Measurements from ENCODE around the gene NSUN6.

Gene NSUN6

DNA sequence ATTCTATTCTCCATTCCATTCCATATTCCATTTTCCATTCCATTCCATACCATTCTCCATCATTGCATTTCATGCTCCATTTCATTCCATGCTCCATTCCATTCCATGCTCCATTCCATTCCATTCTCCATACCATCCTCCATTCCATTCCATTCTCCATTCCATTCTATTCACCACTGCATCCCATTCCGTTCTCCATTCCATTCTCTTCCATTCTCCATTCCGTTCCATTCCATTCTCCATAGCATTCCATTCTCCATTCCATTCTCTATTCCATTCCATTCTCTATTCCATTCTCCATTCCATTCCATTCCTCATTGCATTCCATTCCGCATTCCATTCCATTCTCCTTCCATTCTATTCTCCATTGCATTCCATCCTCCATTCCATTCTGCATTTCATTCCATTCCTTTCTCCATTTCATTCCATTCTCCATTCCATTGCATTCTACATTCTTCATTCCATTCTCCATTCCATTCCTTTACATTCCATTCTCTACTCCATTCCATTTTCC is 84.0 kb downstream of the NSUN6 start:
- no peak for TF ChIP-seq ZFX (IDR thresholded peaks at IDR 0.05; ENCODE audit: borderline replicate concordance)
- TF ChIP-seq, protein P1, sequence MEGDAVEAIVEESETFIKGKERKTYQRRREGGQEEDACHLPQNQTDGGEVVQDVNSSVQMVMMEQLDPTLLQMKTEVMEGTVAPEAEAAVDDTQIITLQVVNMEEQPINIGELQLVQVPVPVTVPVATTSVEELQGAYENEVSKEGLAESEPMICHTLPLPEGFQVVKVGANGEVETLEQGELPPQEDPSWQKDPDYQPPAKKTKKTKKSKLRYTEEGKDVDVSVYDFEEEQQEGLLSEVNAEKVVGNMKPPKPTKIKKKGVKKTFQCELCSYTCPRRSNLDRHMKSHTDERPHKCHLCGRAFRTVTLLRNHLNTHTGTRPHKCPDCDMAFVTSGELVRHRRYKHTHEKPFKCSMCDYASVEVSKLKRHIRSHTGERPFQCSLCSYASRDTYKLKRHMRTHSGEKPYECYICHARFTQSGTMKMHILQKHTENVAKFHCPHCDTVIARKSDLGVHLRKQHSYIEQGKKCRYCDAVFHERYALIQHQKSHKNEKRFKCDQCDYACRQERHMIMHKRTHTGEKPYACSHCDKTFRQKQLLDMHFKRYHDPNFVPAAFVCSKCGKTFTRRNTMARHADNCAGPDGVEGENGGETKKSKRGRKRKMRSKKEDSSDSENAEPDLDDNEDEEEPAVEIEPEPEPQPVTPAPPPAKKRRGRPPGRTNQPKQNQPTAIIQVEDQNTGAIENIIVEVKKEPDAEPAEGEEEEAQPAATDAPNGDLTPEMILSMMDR (IDR thresholded peaks at IDR 0.05): no peak
- no peak overlapping the region for H3K27ac ChIP-seq

DNA sequence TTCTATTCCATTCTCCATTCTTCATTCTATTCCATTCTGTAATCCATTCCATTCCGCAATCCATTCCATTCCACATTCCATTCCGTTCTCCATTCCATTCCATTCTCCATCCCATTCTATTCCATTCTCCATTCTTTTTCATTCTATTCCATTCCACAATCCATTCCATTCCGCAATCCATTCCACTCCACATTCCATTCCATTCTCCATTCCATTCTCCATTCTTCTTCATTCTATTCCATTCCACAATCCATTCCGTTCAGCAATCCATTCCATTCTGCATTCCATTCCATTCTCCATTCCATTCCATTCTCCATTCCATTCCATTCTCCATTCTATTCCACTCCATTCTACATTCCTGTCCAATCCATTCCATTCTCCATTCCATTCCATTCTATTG is 85.2 kb downstream of the NSUN6 start:
- no peak for TF ChIP-seq ZFX (IDR thresholded peaks at IDR 0.05; ENCODE audit: borderline replicate concordance)
- TF ChIP-seq, protein P1 (IDR thresholded peaks at IDR 0.05): no peak
- no peak overlapping the region for H3K27ac ChIP-seq

DNA sequence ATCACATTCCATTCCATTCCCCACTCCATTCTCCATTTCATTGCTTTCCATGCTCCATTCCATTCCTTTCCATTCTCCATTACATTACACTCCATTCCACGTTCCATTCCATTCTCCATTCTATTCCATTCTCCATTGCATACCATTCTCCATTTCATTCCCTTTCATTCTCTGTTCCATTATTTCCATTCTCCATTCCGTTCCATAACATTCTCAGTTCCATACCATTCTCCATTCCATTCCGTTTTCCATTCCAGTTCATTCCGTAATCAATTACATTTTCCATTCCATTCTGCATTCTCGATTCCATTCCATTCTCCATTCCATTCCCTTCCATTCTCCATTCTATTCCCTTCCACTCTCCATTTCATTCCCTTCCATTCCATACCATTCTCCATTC is 86.4 kb downstream of the NSUN6 start:
- TF ChIP-seq, protein P1 (IDR thresholded peaks at IDR 0.05): no peak
- TF ChIP-seq ZFX (IDR thresholded peaks at IDR 0.05; ENCODE audit: borderline replicate concordance): no peak
- H3K27ac ChIP-seq: no peak overlapping the region

DNA sequence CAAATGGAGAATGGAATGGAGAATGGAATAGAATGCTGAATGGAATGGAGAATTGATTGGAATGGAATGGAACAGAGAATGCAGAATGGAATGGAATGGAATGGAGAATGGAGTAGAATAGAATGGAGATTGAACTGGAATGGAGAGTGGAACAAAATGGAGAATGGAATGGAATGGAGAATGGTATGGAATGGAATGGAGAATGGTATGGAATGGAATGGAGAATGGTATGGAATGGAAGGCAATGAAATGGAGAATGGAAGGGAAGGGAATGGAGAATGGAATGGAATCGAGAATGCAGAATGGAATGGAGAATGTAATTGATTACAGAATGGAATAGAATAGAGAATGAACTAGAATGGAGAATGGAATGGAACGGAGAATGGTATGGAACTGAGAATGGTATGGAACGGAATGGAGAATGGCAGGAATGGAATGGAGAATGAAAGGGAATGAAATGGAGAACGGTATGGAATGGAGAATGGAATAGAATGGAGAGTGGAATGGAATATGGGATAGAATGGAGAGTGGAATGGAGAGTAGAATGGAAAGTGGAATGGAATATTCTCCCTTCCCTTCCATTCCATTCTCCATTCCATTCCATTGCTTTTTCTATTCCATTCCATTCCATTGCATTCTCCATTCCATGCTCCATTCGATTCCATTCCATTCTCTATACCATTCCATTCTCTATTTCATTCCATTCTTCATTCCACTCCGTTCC is 88.2 kb downstream of the NSUN6 start:
- TF ChIP-seq ZFX (IDR thresholded peaks at IDR 0.05; ENCODE audit: borderline replicate concordance): no peak
- TF ChIP-seq, protein P1 (IDR thresholded peaks at IDR 0.05): no peak
- no peak overlapping the region for H3K27ac ChIP-seq

DNA sequence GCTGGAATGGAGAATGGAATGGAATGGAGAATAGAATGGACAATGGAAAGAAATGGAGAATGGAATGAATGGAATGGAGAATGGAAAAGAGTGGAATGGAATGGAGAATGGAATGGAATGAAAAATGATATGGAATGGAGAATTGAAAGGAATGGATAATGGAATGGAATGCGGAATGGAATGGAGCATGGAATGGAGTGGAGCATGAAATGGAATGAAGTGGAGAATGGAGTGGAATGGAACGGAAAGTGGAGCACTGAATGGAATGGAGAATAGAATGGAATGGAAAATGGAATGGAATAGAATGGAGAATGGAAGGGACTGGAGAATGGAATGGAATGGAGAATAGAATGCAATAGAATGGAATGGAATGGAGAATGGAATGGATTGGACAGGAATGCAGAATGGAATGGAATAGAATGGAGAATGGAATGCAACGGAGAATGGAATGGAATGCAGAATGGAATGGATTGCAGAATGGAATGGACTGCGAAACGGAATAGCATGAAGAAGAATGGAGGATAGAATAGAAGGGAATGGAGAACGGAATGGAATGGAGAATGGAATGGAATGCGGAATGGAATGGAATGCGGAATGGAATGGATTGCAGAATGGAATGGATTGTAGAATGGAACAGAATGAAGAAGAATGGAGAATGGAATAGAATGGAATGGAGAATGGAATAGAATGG is 89.4 kb downstream of the NSUN6 start:
- TF ChIP-seq ZFX (IDR thresholded peaks at IDR 0.05; ENCODE audit: borderline replicate concordance): no peak
- TF ChIP-seq, protein P1 (IDR thresholded peaks at IDR 0.05): no peak
- no peak overlapping the region for H3K27ac ChIP-seq

DNA sequence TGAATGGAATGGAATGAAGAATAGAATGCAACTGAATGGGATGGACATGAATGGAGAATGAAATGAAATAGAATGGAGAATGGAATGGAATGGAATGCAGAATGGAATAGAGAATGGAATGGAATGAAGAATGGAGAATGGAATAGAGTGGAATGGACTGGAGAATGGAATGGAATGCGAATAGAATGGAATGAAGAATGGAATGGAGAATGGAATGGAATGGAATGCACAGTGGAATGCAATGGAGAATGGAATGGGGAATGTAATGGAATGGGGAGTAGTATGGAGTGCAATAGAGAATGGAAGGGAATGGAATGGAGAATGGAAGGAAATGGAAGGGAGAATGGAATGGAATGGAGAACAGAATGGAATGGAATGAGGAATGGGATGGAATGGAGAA is 93.4 kb downstream of the NSUN6 start:
- TF ChIP-seq ZFX (IDR thresholded peaks at IDR 0.05; ENCODE audit: borderline replicate concordance): no peak
- TF ChIP-seq, protein P1 (IDR thresholded peaks at IDR 0.05): no peak
- no peak overlapping the region for H3K27ac ChIP-seq

All from 22Rv1 (cell line).